ENCODE measurements around the gene IKZF1.
"Not testable (repeated sequence)": the region's sequence is repeated elsewhere in the genome, so short reads cannot be mapped to it uniquely, and the experiment has no call there.

The IKZF1 gene

GRCh38 chr7:50335795-50336754 lies 31.6 kb downstream of the IKZF1 start:
- DNase-seq: no peak

GRCh38 chr7:50336894-50337703 lies 32.6 kb downstream of the IKZF1 start:
- DNase-seq: no peak

GRCh38 chr7:50339472-50339871 lies 35.0 kb downstream of the IKZF1 start:
- DNase-seq: not testable (repeated sequence)

- no peak for DNase-seq
Measured at GRCh38 chr7:50339990-50340500, 35.5 kb downstream of the IKZF1 start.

GRCh38 chr7:50341724-50342123 lies 37.2 kb downstream of the IKZF1 start:
- no peak for DNase-seq

GRCh38 chr7:50342616-50343114 lies 38.1 kb downstream of the IKZF1 start:
- DNase-seq: no peak

- DNase-seq: no peak
Measured at GRCh38 chr7:50346545-50347497, 42.3 kb downstream of the IKZF1 start.

- DNase-seq: no peak
Measured at GRCh38 chr7:50347693-50348092, 43.2 kb downstream of the IKZF1 start.

GRCh38 chr7:50348469-50349162 lies 44.1 kb downstream of the IKZF1 start:
- no peak for DNase-seq

- no peak for DNase-seq
Measured at GRCh38 chr7:50349399-50349798, 44.9 kb downstream of the IKZF1 start.

GRCh38 chr7:50349963-50350944 lies 45.7 kb downstream of the IKZF1 start:
- no peak for DNase-seq

GRCh38 chr7:50351267-50351666 lies 46.8 kb downstream of the IKZF1 start:
- no peak for DNase-seq

GRCh38 chr7:50352282-50352681 lies 47.8 kb downstream of the IKZF1 start:
- DNase-seq: no peak

GRCh38 chr7:50352751-50353150 lies 48.2 kb downstream of the IKZF1 start:
- DNase-seq: no peak

- DNase-seq: no peak
Measured at GRCh38 chr7:50353201-50353600, 48.7 kb downstream of the IKZF1 start.

GRCh38 chr7:50353894-50354595 lies 49.5 kb downstream of the IKZF1 start:
- no peak for DNase-seq

GRCh38 chr7:50355817-50356178 lies 51.3 kb downstream of the IKZF1 start:
- no peak for DNase-seq

- no peak for DNase-seq
Measured at GRCh38 chr7:50356212-50356944, 51.9 kb downstream of the IKZF1 start.

- DNase-seq: no peak
Measured at GRCh38 chr7:50356945-50357268, 52.4 kb downstream of the IKZF1 start.

All from NCI-H2029 (cell line).